ENCODE measurements around the gene SMIM35.

SMIM35 gene

DNA sequence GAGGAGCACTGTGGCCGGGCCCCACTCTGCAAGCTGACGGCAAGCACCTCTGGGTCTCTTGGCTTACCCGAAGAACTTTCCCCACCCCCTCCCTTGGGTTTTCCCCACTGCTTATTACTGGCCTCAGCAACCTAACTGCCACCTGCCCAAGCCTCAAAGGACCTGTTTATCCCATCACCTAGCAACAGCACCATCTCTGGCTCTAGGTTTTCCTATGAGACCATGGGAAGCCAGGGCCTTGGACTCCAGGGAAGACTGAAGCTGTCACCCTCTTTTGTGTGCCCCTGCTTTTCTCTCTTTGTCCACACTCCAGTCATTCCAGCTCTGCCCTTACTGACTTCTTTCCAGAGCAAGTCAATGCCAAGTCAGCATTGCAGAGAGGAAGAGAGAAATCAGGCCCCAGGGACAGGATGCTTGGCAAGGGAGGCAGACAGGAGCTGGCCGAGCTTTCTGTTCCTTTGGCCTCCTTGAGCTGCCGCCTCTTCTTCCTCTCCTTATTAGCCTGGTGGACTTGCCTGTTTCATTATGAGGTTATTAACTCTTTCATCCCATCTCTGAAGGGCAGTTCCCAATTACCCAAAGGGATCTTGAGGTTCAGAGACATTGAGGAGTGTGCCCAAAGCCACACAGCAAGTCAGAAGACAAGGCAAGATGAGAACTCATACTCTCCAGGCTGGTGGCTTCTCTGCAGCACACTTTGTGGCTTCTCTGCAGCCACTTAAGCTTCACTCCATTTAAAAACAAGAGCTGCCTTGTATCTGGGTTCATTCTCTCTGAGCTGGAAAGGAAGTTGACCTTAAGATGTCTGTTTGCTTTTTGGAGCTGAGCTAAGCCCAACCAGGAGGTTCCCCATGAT, at the start of gene SMIM35:
Gene SMIM35, minus strand, starts transcription at position 51 of the 856 bp plus-strand sequence. CDS start 206 bp downstream, outside the sequence.
- no peak for DNase-seq (ENCODE audit: low spot score)

DNA sequence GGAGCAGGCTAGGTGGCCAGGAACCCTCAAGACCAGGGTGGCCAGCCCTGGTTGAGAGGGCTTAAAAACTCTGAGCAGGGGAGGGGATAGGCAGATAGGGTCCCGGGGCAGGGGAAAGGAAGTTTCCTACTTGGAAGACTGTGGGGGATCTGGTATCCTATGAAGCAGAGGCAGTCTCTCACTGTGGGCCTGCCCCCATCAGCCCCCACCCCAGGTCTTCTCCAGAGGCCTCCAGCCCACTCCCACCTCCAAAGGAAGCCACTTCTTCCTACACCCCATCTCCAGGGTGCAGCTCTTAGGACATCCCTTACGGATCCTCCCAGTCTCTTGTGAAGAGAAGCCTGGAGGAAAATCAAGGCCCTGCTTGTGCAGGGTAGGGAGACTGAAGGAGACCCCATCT, 49.6 kb upstream of the SMIM35 start:
- no peak for DNase-seq (ENCODE audit: low spot score)

DNA sequence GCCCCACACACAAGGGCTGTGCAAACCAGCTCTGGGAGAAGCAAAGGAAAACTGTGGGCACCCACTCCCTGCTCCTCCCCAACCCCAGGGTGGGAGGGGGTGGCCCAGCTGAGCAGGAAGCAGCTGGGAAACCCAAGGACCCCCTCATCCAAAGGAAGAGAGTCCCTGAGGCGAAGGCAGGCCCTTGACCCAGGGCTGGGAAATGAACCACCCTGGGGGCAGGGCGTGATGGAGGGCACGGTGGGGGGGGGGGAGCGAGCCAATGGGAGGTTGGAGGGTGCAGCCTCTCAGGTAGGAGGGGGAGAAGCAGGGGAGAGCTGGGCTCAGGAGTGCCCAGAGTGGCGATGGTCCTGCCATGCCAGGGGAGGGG, 49.0 kb upstream of the SMIM35 start:
- DNase-seq (ENCODE audit: low spot score) = no peak

DNA sequence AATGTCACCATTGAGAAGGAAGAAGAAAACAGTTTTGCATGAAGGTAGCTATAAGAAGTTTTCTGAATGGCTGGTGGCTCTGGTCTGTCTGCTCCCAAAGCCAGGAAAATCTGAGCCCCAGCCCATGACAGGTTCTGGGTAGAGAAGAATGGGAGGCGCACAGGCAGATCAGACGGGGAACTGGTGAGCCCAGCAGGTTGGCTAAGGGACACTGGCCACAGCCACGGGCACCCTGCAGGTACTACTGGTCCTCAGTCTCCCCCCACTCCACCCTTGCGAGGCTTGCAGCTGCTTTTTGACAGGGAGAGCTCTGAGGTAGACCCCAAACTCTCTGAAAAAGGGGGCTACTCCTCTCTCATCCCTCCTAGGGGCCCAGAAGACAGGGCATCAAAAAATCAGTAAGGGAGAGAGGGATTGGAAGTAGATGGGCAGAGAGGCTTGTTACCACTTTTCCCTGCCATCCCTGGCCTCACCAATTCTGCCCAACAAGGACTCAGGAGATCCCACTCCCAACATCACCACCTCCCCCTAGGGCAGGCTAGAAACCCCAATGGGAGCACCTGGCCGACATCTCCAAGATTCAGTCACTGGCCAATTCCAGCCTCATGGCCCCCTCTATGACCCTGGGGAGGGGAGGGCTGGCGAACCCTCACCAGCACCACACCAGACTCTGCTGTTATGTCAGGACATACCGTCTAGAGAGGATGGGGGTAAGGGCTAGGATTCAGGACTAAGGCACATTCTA, 48.5 kb upstream of the SMIM35 start:
- DNase-seq (ENCODE audit: low spot score) = no peak

DNA sequence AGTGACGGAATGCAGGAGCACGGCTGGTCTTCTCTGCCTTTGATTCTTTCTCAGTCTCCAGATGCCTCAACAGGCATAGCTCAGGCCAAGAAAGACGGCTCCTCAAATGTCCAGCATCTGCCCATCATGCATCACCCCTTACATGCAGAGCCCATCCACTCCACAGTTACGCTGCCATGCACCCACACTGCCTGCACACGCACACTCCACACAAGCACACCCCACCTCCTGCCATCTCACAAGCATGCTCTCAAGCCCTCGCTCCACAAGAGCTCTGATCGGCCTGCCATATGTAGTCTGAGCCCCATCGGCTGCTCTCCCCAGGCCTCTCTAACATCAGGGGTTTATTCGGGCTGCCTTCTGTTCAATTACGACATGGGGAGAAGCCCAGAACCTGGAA, 47.1 kb upstream of the SMIM35 start:
- DNase-seq (ENCODE audit: low spot score) = no peak

DNA sequence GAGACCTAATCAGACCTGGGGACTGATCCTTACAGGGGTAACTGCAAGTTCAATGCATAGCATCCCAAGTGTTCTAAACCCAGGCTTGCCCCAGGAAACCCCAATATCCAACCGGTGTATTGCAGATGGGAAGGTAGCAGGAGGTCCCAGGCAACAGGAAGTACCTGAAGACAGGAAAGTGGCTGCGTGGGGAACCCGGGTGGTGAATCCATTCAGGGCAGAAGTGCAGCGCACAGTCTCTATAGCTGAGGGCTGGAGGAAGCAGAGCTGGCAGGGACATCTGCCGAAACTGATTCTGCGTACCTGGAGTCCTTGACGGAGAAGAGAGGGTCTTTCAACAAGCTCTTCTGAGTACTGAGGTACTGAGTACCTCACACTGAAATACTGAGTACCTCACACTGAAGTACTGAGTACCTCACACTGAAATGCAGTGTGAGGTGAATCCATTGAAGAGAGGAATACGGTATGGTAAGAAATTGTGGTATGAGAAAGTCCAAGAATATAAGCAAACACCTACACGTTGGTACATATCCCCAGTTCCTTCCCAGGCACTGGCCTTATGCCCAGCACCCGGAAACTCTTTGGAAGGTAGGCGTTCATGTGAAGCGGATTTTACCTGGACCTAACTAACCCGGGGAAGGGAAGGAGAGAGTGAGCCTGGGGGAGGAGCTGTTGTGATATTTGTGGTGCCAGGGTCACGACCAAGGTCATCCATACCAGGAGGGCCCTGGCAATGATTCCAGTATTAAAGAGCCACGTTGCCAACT, 45.8 kb upstream of the SMIM35 start:
- DNase-seq (ENCODE audit: low spot score) = no peak

DNA sequence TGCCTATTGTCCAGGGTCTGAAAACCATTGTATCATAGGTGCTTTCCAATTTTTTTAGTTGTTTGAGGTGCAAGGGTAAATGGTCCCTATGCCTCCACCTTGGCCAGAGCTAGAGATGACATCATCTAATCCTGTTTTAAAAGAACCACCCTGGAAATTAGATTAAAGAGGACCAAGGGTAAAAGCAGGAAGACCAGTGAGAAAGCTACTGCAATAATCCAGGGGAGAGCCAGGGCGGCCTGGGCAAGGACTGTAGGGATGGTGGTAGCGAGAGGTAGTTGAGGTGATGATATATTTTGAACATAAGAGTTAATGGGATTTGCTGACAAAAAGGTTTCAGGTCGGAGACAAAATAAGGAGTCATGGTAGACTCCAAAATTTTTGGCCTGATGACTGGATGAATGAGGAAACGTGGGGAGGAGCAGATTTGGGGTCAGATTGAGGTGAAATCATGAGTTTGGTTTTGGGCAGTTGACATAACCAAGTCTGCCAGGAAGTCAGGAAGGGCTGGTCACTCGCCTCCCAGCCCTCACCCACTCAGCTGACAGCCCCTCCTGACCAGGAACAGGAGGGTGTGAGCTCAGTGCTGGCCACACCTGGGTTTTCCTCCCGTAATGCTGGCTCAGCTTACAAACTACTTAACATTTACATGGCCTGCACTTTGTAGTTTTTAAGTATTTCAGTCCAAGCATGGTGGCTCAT, 42.9 kb upstream of the SMIM35 start:
- DNase-seq (ENCODE audit: low spot score) = no peak

DNA sequence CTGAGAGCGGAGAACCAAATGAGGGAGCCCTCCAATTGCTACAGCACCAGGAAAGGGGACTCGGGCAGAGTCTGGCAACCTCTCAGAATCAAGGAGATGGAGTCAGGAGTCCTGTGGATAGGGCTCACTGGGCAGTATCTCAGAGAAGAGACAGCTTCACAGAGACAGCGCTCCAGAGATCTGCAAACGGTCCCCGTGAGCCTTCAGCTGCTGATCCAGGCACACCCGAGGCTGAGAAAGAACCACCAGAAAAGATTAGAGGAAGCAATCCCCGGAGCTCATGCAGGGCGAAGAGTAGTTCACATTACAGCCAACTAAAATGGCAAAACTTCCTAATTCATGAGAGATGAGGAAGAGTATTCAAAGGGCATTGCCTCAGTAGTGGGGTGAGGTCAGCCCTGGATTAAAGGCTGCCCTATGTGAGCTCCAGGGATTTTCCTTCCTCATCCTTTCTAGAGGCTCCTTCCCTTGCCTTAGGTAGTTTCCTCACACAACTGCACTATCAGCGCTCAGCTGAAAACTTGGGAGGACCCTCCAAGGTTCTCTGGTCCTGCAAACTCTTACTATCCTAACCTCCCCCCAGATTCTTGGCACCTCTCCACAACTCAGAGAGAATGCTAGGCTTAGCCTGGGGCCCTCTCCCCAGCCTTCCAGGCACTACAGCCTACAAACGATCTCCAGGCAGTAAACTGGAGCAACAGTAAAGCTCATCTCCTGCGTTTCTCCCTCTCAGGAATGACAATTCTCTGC, 42.1 kb upstream of the SMIM35 start:
- DNase-seq (ENCODE audit: low spot score) = no peak

DNA sequence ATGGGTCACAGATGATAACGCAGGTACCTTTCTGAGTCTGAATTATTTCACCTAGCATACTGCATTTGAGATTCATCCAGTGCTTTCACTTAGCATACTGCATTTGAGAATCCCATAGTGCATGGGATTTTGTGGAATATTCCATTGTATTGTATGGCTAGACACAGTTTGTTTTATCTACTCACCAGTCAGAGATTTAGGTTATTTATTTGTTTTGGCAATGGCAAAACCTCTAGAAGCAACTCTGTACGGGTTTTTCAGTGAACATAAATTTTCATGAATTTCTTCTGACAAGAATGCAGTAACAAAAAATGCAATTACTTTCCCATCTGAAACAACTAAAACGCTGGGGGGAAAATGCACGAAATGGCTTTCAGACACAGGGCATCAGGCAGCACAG, 41.5 kb upstream of the SMIM35 start:
- DNase-seq (ENCODE audit: low spot score) = no peak

DNA sequence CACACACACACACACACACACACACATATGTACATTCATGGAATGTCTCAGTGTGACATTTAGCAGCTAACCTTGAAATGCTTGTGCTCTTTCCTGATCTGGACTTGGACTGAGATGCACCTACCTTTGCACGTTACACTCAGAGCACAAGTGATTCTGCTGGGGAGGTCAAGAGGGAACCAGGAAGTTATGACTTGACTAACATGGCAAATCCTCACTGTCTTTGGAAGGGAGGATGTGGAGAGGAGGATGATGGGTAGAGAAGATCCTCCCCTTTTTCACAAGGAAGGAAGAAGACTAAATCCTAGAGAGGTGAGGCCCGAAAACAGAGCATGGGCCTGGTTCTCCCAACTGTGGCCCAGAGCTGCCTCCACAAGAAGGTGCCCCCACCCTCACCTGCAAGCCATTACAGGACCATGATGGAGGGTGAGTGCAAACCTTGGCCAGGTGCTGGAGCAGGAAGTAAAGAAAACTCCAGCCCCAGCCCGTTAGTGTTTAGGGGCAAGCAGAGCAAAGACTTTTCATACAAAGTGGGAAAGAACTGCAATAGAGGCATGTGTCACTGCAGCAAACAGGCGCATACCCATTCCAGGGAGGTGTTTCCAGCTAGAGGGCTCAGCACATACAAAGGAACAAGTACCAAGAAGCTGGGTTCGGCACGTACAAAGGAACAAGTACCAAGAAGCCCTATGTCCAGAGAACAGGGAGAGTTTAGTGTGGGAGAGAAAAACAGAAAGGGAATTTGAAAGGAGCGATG, 39.5 kb upstream of the SMIM35 start:
- no peak for DNase-seq (ENCODE audit: low spot score)

DNA sequence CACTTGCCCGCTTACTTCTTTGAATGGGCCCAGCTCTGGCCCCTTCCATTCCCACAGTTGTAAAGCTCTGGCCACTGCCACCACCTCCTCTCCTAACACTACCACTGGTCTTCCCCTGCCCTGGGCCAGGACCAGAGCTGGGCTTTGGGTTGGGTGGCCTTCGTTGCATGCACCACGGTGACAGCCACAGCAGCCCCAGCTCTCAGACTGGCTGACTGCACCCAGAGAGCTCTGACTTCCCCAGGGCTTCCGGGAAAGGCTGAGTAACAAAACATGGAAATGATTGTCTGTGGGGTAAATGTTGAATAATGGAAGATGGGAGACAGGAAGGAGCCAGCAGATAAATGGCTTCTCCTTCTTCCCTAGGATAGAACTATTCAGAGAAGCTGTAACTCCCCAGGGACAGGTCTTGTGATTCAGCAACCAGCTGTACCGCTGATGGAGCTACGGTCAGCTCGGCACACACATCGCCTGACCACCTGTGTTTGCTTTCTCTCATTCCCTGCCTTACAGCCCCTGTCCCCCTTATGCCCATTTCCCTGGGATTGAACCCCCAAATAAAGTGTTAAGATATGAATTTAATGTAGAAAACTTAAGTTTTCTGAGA, 38.3 kb upstream of the SMIM35 start:
- no peak for DNase-seq (ENCODE audit: low spot score)

DNA sequence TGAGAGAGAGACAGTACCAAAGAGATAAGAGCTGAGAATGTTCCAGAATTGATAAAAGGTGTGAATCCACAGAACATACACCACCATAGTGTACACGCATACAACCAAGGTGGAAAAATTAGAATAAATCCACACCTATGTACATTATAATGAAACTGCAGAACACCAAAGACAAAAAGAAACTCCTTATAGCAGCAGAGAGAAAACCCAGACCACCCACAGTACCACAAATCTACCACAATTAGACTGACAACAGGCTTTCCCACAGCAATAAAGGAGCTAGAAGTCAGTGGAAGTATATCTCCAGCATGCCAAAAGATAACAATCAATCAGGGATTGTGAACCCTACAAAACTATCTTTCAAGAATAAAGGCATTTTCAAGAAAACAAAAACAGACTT, 34.0 kb upstream of the SMIM35 start:
- no peak for DNase-seq (ENCODE audit: low spot score)

DNA sequence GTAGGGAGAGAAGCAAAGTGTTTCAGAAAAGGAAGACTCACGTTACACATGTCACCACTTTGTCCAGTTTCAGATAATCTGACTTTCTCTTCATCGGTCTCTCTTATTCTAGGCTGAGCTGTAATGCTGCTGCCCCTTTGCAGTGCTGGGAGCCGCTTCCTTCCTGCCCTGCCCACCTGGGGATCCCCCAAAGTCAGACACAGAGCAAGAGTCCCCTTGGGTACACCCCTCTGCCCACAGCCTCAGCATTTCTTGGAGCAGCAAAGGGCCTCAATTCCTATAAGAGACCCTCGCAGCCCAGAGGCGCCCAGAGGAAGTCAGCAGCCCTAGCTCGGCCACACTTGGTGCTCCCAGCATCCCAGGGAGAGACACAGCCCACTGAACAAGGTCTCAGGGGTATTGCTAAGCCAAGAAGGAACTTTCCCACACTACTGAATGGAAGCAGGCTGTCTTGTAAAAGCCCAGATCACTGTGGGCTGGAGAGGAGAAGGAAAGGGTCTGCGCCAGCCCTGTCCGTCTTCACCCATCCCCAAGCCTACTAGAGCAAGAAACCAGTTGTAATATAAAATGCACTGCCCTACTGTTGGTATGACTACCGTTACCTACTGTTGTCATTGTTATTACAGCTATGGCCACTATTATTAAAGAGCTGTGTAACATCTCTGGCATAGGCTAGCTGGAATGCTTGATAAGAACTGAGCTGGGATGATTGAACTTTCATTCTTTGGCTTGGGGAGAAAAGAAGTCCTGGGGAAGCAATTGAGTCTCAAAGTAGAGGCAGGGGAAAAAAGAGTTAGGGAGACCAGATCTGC, 31.2 kb upstream of the SMIM35 start:
- DNase-seq (ENCODE audit: low spot score) = no peak

DNA sequence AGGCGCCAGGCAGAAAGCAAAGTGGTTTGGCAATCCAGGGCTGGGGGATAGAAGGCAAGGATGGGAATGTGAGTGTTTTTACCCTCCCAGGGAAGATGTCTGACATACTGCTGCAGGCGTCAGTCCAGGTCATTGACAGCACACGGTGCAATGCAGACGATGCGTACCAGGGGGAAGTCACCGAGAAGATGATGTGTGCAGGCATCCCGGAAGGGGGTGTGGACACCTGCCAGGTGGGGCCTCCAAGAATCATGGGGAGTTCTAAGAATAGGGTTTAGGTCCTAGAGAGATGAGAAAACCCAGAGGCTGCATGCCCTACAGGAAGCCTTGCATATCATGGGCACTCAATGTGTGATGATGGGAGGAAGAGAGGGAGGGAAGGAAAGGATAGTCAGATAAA, 28.3 kb upstream of the SMIM35 start:
- DNase-seq (ENCODE audit: low spot score) = no peak

DNA sequence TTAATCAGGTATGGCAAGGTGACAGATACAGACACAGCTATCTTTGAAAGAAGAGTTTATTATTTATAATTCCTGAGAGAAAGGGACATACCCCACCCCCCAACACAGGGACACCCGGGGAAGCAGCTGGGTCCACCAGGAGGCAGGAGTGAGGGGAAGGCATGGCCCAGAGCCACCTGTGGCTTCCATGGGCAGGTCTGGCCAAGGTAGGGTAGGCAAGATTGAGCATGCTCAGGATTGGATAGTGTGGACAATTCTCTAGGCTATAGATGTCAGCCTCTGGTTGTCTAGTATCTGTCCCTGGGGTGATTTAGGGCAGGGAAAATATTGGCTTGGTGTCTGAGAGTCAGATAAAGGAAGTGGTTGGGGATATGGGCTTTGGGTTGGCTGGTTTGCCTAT, 27.5 kb upstream of the SMIM35 start:
- no peak for DNase-seq (ENCODE audit: low spot score)

DNA sequence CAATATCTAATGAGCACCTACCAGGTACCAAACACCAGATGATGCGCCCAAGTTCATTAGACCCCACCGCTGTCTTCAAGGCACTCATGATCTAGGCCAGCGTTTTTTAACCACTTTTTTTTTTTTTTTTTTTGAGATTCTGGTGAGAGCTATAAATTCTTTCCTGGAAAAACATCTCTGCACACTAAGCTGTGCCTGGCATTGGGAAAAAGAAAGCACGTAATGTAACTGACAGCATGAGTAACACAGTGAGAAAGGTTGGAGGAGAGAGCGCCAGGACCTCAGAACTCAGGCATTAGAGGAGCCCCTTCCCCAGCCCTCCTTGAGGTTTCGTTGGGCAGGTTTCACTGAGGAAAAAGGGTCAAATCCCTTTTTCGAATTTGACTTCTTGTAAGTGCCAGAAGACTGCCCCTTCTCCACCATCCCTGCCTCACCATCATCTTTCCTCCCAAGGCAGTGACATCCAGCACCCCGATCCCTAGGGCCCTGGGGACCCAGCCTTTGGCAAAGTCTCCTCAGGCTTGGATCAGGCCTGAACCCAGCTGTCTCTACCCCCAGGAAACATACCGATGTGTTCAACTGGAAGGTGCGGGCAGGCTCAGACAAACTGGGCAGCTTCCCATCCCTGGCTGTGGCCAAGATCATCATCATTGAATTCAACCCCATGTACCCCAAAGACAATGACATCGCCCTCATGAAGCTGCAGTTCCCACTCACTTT, 26.1 kb upstream of the SMIM35 start:
- no peak for DNase-seq (ENCODE audit: low spot score)

DNA sequence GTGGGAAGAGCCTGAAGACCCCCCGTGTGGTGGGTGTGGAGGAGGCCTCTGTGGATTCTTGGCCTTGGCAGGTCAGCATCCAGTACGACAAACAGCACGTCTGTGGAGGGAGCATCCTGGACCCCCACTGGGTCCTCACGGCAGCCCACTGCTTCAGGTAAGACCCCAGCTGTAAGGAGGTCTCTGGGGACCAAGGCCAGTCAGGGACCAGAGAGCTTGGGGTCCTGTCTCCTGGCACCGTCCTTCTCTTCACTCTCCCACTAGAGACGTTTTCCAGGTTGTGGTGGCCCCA, 24.9 kb upstream of the SMIM35 start:
- no peak for DNase-seq (ENCODE audit: low spot score)

DNA sequence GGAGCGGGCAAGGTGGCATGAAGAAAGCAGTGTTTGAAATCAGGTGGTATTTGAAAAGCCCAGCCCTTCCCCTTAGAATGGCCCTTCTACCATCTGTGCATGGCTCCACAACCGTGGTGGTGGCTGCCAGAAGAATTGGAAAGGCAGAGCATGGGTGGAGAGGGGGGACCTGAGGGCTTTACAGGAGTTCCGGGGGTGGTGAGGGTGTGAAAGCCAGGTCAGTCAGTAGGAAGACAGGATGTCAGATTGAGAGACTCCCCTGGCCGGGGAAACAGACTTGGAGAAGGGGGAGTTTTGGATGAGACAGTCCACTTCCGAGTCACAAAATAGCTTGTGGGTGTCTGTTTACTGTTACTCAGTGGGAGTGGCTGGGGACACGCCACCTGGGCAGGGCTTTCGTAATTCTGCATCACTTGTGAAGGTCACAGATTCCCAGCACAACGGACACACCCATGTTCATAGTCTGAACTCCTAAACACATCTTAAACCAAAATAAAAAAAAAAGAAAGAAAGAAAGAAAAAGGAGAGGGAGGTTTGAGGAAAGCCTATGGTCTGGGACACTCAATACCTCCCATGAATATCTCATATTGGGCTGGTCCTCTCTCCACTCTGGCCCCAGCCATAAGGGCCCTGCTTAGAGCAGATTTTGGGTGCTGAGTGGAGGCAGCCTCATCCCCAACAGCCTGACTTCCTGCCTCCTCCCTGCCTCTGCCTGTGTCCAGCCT, 24.4 kb upstream of the SMIM35 start:
- DNase-seq (ENCODE audit: low spot score) = no peak

Measured in AG08396 (cell line).